ENCODE data around the gene EIF4G3. TPM values are rescaled to one million over a fixed set of nuclear protein-coding genes. Genes with fewer than 3 reads are reported as not detected.
A peak's percentile ranks its signal among the peaks of the same experiment; 100 is the strongest.

Gene EIF4G3
- total RNA-seq, 1 experiment from 2014 or later = 86.8 TPM

DNA sequence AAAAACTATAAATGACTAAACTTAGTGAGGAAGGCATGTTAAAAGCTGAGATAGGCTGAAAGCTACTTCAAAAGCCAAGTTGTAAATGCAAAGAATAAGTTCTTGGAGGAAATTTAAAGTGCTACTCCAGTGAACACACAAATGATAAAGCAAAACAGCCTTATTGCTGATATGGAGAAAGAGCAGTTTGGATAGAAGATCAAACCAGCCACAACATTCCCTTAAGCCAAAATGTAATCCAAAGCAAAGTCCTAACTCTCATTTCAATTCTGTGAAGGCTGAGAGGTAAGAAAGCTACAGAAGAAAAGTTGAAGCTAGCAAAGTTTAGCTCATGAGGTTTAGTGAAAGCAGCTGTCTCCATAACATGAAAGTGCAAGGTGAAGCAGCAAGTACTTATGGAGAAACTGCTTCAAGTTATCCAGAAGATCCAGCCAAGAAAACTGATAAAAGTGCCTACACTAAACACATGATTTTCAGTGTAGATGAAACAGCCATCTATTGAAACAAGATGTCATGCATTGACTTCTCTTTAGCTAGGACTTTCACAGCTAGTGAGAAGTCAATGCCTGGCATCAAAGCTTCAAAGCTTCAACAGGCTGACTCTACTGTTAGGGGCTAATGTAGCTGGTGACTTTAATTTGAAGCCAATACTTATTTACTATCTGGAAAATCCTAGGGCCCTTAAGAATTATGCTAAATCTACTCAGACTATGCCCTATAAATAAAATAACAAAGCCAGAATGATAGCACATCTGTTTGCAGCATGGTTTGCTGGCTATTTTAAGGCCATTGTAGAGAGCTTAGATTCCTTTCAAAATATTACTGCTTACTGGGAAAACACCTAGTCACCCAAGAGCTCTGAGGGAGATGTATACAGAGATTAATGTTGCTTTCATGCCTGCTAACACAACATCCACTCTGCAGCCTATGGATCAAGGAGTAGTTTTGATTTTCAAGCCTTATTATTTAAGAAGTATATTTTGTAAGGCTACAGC, 188.6 kb downstream of the EIF4G3 start:
- TF ChIP-seq, protein P1, sequence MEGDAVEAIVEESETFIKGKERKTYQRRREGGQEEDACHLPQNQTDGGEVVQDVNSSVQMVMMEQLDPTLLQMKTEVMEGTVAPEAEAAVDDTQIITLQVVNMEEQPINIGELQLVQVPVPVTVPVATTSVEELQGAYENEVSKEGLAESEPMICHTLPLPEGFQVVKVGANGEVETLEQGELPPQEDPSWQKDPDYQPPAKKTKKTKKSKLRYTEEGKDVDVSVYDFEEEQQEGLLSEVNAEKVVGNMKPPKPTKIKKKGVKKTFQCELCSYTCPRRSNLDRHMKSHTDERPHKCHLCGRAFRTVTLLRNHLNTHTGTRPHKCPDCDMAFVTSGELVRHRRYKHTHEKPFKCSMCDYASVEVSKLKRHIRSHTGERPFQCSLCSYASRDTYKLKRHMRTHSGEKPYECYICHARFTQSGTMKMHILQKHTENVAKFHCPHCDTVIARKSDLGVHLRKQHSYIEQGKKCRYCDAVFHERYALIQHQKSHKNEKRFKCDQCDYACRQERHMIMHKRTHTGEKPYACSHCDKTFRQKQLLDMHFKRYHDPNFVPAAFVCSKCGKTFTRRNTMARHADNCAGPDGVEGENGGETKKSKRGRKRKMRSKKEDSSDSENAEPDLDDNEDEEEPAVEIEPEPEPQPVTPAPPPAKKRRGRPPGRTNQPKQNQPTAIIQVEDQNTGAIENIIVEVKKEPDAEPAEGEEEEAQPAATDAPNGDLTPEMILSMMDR (conservative IDR thresholded peaks at IDR 0.05; ENCODE audit: low read depth, low read length) = no peak
- no peak for TF ChIP-seq EZH2 (IDR thresholded peaks at IDR 0.05; ENCODE audit: borderline replicate concordance, low read depth, low read length, poor library complexity, severe bottlenecking)
- POLR2A ChIA-PET (ENCODE audit: low non-redundant PET) = no interaction called here
- no peak for DNase-seq (ENCODE audit: low spot score)
- no peak overlapping the region for H3K27ac ChIP-seq (ENCODE audit: low read depth, low read length, poor library complexity, severe bottlenecking)
- H3K27me3 ChIP-seq (replicated peaks; ENCODE audit: insufficient read depth, low read depth, low read length, poor library complexity) = no peaks in the 10 kb centered on the region
- CTCF ChIA-PET = no interaction called here
- intact Hi-C loops (cut with micrococcal nuclease; ENCODE audit: unreplicated experiment) = no loop called here
- peaks cover 11% of the 10 kb centered on the region for H3K4me1 ChIP-seq (ENCODE audit: insufficient read depth, low read length, poor library complexity, severe bottlenecking)
- H3K36me3 ChIP-seq (ENCODE audit: insufficient read depth, low read length, poor library complexity, severe bottlenecking) = no peaks in the 10 kb centered on the region
- H3K9me3 ChIP-seq (ENCODE audit: low read depth, low read length, poor library complexity, severe bottlenecking) = no peaks in the 10 kb centered on the region
- no TSS peak for BruUV-seq (replicated peaks)
- H3K4me3 ChIP-seq (ENCODE audit: low read depth, low read length, poor library complexity, severe bottlenecking) = no peak overlapping the region

GRCh38 chr1:20983297-20983889, 193.3 kb downstream of the EIF4G3 start:
- TF ChIP-seq EZH2 (IDR thresholded peaks at IDR 0.05; ENCODE audit: borderline replicate concordance, low read depth, low read length, poor library complexity, severe bottlenecking) = no peak
- TF ChIP-seq, protein P1 (conservative IDR thresholded peaks at IDR 0.05; ENCODE audit: low read depth, low read length) = 0 out of 2 replicates have a peak, but pooled peaks have one; percentile 12
- BruUV-seq (replicated peaks) = no TSS peak
- H3K4me3 ChIP-seq (ENCODE audit: low read depth, low read length, poor library complexity, severe bottlenecking) = no peak overlapping the region
- CTCF ChIA-PET = no interaction called here
- H3K4me1 ChIP-seq (ENCODE audit: insufficient read depth, low read length, poor library complexity, severe bottlenecking) = peaks cover 18% of the 10 kb centered on the region
- DNase-seq (ENCODE audit: low spot score) = no peak
- intact Hi-C loops (cut with micrococcal nuclease; ENCODE audit: unreplicated experiment) = no loop called here
- H3K27me3 ChIP-seq (replicated peaks; ENCODE audit: insufficient read depth, low read depth, low read length, poor library complexity) = no peaks in the 10 kb centered on the region
- H3K36me3 ChIP-seq (ENCODE audit: insufficient read depth, low read length, poor library complexity, severe bottlenecking) = no peaks in the 10 kb centered on the region
- no peaks in the 10 kb centered on the region for H3K9me3 ChIP-seq (ENCODE audit: low read depth, low read length, poor library complexity, severe bottlenecking)
- H3K27ac ChIP-seq (ENCODE audit: low read depth, low read length, poor library complexity, severe bottlenecking) = no peak overlapping the region
- POLR2A ChIA-PET (ENCODE audit: low non-redundant PET) = no interaction called here

DNA sequence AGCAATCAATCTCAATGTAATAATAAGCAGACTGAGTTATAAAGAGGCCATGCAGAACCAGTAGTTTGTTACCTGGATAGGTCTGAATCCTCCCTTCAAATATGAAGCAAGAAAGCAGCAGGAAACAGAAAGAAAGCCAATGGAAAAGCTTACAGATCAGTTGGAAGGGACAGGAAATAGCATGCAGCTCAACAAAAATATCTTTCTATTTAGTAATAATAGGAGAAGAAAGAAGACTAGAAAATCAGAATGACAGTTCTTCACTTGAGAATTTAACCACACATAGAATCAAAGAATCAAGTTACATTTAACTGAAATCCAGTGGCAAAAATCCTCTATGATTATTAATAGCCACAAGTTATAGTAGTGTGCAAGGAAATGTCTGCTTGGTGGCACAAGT, 194.4 kb downstream of the EIF4G3 start:
- no peak for TF ChIP-seq EZH2 (IDR thresholded peaks at IDR 0.05; ENCODE audit: borderline replicate concordance, low read depth, low read length, poor library complexity, severe bottlenecking)
- TF ChIP-seq, protein P1 (conservative IDR thresholded peaks at IDR 0.05; ENCODE audit: low read depth, low read length) = no peak
- BruUV-seq (replicated peaks) = no TSS peak
- intact Hi-C loops (cut with micrococcal nuclease; ENCODE audit: unreplicated experiment) = loop anchor here (1.0 kb wide), 1 partner anchor 213 kb away; no protein-coding TSS in a partner anchor
- no peaks in the 10 kb centered on the region for H3K36me3 ChIP-seq (ENCODE audit: insufficient read depth, low read length, poor library complexity, severe bottlenecking)
- no peaks in the 10 kb centered on the region for H3K9me3 ChIP-seq (ENCODE audit: low read depth, low read length, poor library complexity, severe bottlenecking)
- H3K4me1 ChIP-seq (ENCODE audit: insufficient read depth, low read length, poor library complexity, severe bottlenecking) = peaks cover 15% of the 10 kb centered on the region
- no peaks in the 10 kb centered on the region for H3K27me3 ChIP-seq (replicated peaks; ENCODE audit: insufficient read depth, low read depth, low read length, poor library complexity)
- ChIA-PET POLR2A (ENCODE audit: low non-redundant PET) (no interaction called here), CTCF (no interaction called here)
- peak; percentile 18 for DNase-seq (ENCODE audit: low spot score)
- H3K4me3 ChIP-seq (ENCODE audit: low read depth, low read length, poor library complexity, severe bottlenecking) = no peak overlapping the region
- H3K27ac ChIP-seq (ENCODE audit: low read depth, low read length, poor library complexity, severe bottlenecking) = peak overlapping the region; percentile 4

Data from A673 (cell line).